Panc1 (cell line): ENCODE measurements around the gene STARD4. TPM values are rescaled to one million over a fixed set of nuclear protein-coding genes. Genes with fewer than 3 reads are reported as not detected.

Source experiments
- ATAC-seq: fragments of 200-7000 bp; cut with Tn5 transposase; 2 replicates; pipeline ENCODE4 v1.9.1; 2020; ENCODE audit warnings: mild to moderate bottlenecking, moderate library complexity
- BruUV-seq: library from RNA; stranded (reverse); fragments of 400-500 nt; replicated peaks from 2 replicates; lab custom pipeline; 2021; lab: Mats Ljungman, UMichigan
- CTCF ChIA-PET: fragments of 300-600 bp; sonication (Branson Sonifier 250); formaldehyde crosslinking; loops from one replicate; lab custom pipeline; 2022; ENCODE audit warnings: antibody characterized with exemption; lab: Charles Lee
- POLR2A ChIA-PET: fragments of 300-600 bp; sonication (Branson Sonifier 250); formaldehyde crosslinking; loops from one replicate; lab custom pipeline; 2022; ENCODE audit warnings: antibody characterized with exemption; lab: Charles Lee
- DNase-seq: peaks from one replicate; pipeline ENCODE4 v3.0.0-alpha.2; 2010; ENCODE audit warnings: low read depth, low spot score
- H3K27ac ChIP-seq: 2 replicates; pipeline ENCODE4 v1.5.1; 2011; ENCODE audit warnings: mild to moderate bottlenecking, low read length, inconsistent platforms
- H3K27me3 ChIP-seq: fragments of 200-500 bp; sonication (Bioruptor generic); 2 replicates; pipeline ENCODE4 v1.6.0; 2014; ENCODE audit warnings: low read length, inconsistent platforms; ENCODE audit not compliant: control insufficient read depth, insufficient read depth
- H3K36me3 ChIP-seq: fragments of 200-500 bp; sonication (Bioruptor generic); 2 replicates; pipeline ENCODE4 v1.5.1; 2014; ENCODE audit warnings: inconsistent platforms, mild to moderate bottlenecking, low read length, moderate library complexity; ENCODE audit not compliant: control insufficient read depth, insufficient read depth
- H3K4me1 ChIP-seq: 2 replicates; pipeline ENCODE4 v1.5.1; 2011; ENCODE audit warnings: inconsistent platforms, mild to moderate bottlenecking, low read length, moderate library complexity; ENCODE audit not compliant: control insufficient read depth, insufficient read depth
- H3K4me3 ChIP-seq, 2 experiments: 2 replicates each; pipeline ENCODE4 v1.5.1; 2011 to 2012; ENCODE audit warnings: low read depth in 2 of 2, low read length in 2 of 2, mild to moderate bottlenecking in 2 of 2, inconsistent platforms in 1 of 2, moderate library complexity in 1 of 2
- H3K9me3 ChIP-seq: fragments of 200-500 bp; sonication (Bioruptor generic); 2 replicates; pipeline ENCODE4 v1.5.1; 2014; ENCODE audit warnings: low read depth, mild to moderate bottlenecking, inconsistent platforms, low read length, moderate library complexity; ENCODE audit not compliant: control insufficient read depth, insufficient read depth
- POLR2AphosphoS5 ChIP-seq: IDR thresholded peaks from 2 replicates; pipeline ENCODE4 v1.6.1; 2012; ENCODE audit warnings: mild to moderate bottlenecking, low read depth, low read length, moderate library complexity
- SIN3A ChIP-seq: IDR thresholded peaks from 2 replicates; pipeline ENCODE4 v1.6.1; 2012; ENCODE audit warnings: low read depth, mild to moderate bottlenecking, low read length, moderate library complexity, borderline replicate concordance; ENCODE audit not compliant: insufficient read depth
- TCF7L2 ChIP-seq: IDR thresholded peaks from 2 replicates; pipeline ENCODE4 v1.6.1; 2011; ENCODE audit warnings: mild to moderate bottlenecking, low read depth, low read length, inconsistent platforms
- in situ Hi-C: cut with HindIII; loops from 2 replicates; pipeline ENCODE4 v1.10.0; 2016; ENCODE audit warnings: low sequenced_read_pairs, low pct_unique_long_range_greater_than_20kb
- intact Hi-C: fragments of 100-400 bp; cut with micrococcal nuclease; formaldehyde crosslinking; loops from one replicate; pipeline ENCODE4 v1.10.0; 2022; ENCODE audit not compliant: unreplicated experiment
- total RNA-seq: library from RNA; stranded (reverse); gene quantifications from one replicate; pipeline ENCODE4 v1.2.1, GENCODE V29; 2021; ENCODE audit not compliant: unreplicated experiment
- TF ChIP-seq, protein P1 (sequence below): fragments of 450-650 bp; IDR thresholded peaks from 2 replicates; pipeline ENCODE4 v1.5.1; 2017; ENCODE audit warnings: mild to moderate bottlenecking
- TF ChIP-seq, protein P2 (sequence below), 2 experiments: IDR thresholded peaks; 2 replicates each; pipeline ENCODE4 v1.6.1; 2011 to 2012; ENCODE audit warnings: low read depth in 2 of 2, control low read depth in 1 of 2, low read length in 1 of 2, mild to moderate bottlenecking in 1 of 2, moderate library complexity in 1 of 2; ENCODE audit not compliant: insufficient read depth in 1 of 2

The STARD4 gene
- total RNA-seq, 1 experiment from 2014 or later: 26.0 TPM

DNA sequence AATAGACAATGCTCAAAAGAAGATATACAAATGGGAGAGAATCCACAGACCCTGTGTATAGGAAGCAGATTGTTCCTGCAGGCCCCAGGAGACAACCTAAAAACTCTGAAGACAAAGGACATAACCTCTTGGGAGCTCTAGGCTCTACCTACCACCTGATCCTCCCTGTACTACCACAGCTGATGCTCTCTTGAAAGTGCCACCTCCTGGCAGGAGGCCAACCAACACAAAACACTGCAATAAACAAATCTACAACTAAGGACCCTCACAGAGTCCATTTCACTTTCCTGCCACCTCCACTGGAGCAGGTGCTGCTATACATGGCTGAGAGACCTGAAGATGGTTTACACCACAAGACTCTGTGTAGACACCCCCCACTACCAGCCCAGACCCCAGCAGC is 49.0 kb downstream of the STARD4 start:
- ATAC-seq (no peak), DNase-seq (no peak)
- ChIA-PET CTCF (no interaction called here), POLR2A (no interaction called here)
- Histone ChIP-seq H3K4me1 (no peaks in the 10 kb centered on the region), H3K27me3 (no peaks in the 10 kb centered on the region), H3K36me3 (no peaks in the 10 kb centered on the region), H3K27ac (no peak overlapping the region), H3K9me3 (no peaks in the 10 kb centered on the region), H3K4me3 (no peak overlapping the region)
- intact Hi-C loops (no loop called here), in situ Hi-C loops (no loop called here)
- BruUV-seq: no TSS peak
- TF ChIP-seq, protein P1, sequence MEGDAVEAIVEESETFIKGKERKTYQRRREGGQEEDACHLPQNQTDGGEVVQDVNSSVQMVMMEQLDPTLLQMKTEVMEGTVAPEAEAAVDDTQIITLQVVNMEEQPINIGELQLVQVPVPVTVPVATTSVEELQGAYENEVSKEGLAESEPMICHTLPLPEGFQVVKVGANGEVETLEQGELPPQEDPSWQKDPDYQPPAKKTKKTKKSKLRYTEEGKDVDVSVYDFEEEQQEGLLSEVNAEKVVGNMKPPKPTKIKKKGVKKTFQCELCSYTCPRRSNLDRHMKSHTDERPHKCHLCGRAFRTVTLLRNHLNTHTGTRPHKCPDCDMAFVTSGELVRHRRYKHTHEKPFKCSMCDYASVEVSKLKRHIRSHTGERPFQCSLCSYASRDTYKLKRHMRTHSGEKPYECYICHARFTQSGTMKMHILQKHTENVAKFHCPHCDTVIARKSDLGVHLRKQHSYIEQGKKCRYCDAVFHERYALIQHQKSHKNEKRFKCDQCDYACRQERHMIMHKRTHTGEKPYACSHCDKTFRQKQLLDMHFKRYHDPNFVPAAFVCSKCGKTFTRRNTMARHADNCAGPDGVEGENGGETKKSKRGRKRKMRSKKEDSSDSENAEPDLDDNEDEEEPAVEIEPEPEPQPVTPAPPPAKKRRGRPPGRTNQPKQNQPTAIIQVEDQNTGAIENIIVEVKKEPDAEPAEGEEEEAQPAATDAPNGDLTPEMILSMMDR: no peak
- TF ChIP-seq TCF7L2: no peak
- no peak for TF ChIP-seq SIN3A
- TF ChIP-seq, protein P2, sequence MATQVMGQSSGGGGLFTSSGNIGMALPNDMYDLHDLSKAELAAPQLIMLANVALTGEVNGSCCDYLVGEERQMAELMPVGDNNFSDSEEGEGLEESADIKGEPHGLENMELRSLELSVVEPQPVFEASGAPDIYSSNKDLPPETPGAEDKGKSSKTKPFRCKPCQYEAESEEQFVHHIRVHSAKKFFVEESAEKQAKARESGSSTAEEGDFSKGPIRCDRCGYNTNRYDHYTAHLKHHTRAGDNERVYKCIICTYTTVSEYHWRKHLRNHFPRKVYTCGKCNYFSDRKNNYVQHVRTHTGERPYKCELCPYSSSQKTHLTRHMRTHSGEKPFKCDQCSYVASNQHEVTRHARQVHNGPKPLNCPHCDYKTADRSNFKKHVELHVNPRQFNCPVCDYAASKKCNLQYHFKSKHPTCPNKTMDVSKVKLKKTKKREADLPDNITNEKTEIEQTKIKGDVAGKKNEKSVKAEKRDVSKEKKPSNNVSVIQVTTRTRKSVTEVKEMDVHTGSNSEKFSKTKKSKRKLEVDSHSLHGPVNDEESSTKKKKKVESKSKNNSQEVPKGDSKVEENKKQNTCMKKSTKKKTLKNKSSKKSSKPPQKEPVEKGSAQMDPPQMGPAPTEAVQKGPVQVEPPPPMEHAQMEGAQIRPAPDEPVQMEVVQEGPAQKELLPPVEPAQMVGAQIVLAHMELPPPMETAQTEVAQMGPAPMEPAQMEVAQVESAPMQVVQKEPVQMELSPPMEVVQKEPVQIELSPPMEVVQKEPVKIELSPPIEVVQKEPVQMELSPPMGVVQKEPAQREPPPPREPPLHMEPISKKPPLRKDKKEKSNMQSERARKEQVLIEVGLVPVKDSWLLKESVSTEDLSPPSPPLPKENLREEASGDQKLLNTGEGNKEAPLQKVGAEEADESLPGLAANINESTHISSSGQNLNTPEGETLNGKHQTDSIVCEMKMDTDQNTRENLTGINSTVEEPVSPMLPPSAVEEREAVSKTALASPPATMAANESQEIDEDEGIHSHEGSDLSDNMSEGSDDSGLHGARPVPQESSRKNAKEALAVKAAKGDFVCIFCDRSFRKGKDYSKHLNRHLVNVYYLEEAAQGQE (IDR thresholded peaks at IDR 0.05; ENCODE audit: insufficient read depth in 1 of 2, low read depth in 2 of 2, low read length in 1 of 2): no peak
- TF ChIP-seq POLR2AphosphoS5: no peak

GRCh38 chr5:111461934-111462333 is 50.4 kb downstream of the STARD4 start:
- ATAC-seq (no peak), DNase-seq (no peak)
- TF ChIP-seq POLR2AphosphoS5: no peak
- TF ChIP-seq, protein P1: no peak
- TF ChIP-seq TCF7L2: no peak
- no peak for TF ChIP-seq SIN3A
- TF ChIP-seq, protein P2 (IDR thresholded peaks at IDR 0.05; ENCODE audit: insufficient read depth in 1 of 2, low read depth in 2 of 2, low read length in 1 of 2): no peak
- CTCF ChIA-PET: interaction anchor here (0.5 kb wide), 1 partner anchor 300 kb away, joined by 4 read pairs; no protein-coding TSS in a partner anchor
- BruUV-seq: no TSS peak
- H3K27me3 ChIP-seq: no peaks in the 10 kb centered on the region; the same call in 1 of the 2 replicates
- intact Hi-C loops: no loop called here
- H3K9me3 ChIP-seq: no peaks in the 10 kb centered on the region
- H3K4me1 ChIP-seq: no peaks in the 10 kb centered on the region
- in situ Hi-C loops: no loop called here
- H3K36me3 ChIP-seq: no peaks in the 10 kb centered on the region
- POLR2A ChIA-PET: no interaction called here
- no peak overlapping the region for H3K4me3 ChIP-seq
- H3K27ac ChIP-seq: no peak overlapping the region
